Coronary artery (tissue), 2 donors: ENCODE measurements around the gene BEAN1.

Experiments
- DNase-seq: peaks from one replicate; pipeline ENCODE4 v3.0.0-alpha.2; 2017; ENCODE audit warnings: low spot score
- H3K27ac ChIP-seq, 2 donors: fragments of 200-600 bp; sonication (generic); one replicate each; pipeline ENCODE4 v1.5.1; 2016 to 2019
- H3K4me3 ChIP-seq: fragments of 200-600 bp; sonication (generic); 2 replicates; pipeline ENCODE4 v1.5.1; 2016; ENCODE audit warnings: mild to moderate bottlenecking, moderate library complexity
- TF ChIP-seq, protein P1 (sequence below): fragments of 200-600 bp; sonication (generic); IDR thresholded peaks from one replicate; pipeline ENCODE4 v1.5.1; 2019; ENCODE audit warnings: antibody characterized with exemption

The BEAN1 gene

DNA sequence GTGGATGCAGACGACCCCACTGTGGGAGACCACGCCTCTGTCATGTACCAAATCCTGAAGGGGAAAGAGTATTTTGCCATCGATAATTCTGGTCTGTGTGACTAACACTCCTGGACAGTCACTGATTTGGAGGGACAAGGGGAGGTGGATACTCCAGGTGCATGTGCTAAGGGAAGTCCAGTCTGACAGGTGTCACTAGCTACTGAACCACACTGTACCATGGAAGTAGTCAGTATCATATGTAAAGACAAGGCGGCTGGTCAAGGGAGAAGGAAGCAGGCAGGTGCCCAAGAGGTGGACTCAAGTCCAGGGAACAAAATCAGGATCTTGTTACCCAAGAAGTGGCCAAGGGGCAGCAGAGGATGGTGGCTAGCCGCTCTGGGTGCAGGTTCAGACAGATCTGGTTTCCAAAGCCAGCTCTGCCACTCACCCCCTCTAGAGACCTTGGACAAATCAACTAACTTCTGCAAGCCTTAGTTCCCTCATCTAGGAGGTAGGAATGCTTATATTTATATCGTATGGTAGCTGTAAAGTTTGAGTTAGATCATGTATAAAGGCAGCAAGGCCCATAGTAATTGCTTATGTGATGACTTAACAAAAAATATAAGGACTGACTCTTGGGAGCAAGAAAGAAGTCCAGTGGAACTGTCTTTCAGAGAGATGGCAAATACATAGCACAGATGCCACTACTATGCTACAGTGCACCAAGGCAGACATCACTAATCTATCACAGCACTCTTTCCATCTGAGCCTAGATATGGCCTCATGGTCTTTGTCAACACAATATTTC lies 38.5 kb upstream of the BEAN1 start:
- H3K4me3 ChIP-seq: no peak overlapping the region
- TF ChIP-seq, protein P1, sequence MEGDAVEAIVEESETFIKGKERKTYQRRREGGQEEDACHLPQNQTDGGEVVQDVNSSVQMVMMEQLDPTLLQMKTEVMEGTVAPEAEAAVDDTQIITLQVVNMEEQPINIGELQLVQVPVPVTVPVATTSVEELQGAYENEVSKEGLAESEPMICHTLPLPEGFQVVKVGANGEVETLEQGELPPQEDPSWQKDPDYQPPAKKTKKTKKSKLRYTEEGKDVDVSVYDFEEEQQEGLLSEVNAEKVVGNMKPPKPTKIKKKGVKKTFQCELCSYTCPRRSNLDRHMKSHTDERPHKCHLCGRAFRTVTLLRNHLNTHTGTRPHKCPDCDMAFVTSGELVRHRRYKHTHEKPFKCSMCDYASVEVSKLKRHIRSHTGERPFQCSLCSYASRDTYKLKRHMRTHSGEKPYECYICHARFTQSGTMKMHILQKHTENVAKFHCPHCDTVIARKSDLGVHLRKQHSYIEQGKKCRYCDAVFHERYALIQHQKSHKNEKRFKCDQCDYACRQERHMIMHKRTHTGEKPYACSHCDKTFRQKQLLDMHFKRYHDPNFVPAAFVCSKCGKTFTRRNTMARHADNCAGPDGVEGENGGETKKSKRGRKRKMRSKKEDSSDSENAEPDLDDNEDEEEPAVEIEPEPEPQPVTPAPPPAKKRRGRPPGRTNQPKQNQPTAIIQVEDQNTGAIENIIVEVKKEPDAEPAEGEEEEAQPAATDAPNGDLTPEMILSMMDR: no peak
- no peak overlapping the region for H3K27ac ChIP-seq
- no peak for DNase-seq

GRCh38 chr16:66389256-66390176 lies 37.6 kb upstream of the BEAN1 start:
- TF ChIP-seq, protein P1: no peak
- no peak overlapping the region for H3K4me3 ChIP-seq
- H3K27ac ChIP-seq: no peak overlapping the region
- DNase-seq: no peak

- H3K4me3 ChIP-seq: no peak overlapping the region
- TF ChIP-seq, protein P1: no peak
- no peak overlapping the region for H3K27ac ChIP-seq
- no peak for DNase-seq
These were observed 36.6 kb upstream of the BEAN1 start for GRCh38 chr16:66390346-66391108.

- Histone ChIP-seq H3K27ac (no peak overlapping the region), H3K4me3 (no peak overlapping the region)
- TF ChIP-seq, protein P1: no peak
- no peak for DNase-seq
These were observed 35.1 kb upstream of the BEAN1 start for GRCh38 chr16:66391726-66392670.

DNA sequence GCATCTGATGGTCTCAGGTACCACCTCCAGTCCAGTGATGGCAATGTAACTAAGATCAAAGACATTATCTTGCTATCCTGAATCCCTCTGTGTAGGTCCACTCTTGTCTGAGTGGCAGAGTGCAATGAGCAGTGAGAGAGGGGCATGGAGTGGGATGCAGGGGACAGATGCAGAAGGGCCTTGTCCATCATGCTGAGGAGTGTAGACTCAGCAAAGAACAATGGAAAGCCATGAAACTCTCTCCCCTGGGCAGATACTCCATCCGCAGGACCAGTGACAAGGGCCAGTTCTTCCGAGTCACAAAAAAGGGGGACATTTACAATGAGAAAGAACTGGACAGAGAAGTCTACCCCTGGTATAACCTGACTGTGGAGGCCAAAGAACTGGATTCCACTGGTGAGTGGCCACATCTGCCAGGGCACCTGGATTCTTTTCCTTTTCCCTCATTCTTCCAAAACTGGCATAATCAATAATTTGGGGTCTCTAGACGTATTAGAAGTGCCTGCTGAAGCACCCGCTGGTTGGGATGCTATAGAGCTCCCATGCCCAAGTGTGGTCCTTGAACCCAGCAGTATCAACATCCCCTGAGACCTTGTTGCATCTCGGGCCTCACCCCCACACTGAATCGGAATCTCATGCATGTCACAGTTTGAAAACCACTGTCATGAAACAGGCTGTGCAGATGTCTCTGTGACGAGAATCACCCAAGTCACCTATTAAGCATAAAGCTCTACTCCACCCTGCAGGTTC lies 31.1 kb upstream of the BEAN1 start:
- no peak for DNase-seq
- no peak overlapping the region for H3K4me3 ChIP-seq
- TF ChIP-seq, protein P1: no peak

More for the DNA sequence above, 31.1 kb upstream of the BEAN1 start:
- H3K27ac ChIP-seq: no peak overlapping the region
